NCI-H146 treated with DMSO at 0.1 percent for 48 hours (cell line): ENCODE results near the gene SEC14L3.

Experiments used
- DNase-seq: peaks from one replicate; lab custom pipeline; 2025; ENCODE audit not compliant: unreplicated experiment; lab: John Stamatoyannopoulos, UW

The SEC14L3 gene

DNA sequence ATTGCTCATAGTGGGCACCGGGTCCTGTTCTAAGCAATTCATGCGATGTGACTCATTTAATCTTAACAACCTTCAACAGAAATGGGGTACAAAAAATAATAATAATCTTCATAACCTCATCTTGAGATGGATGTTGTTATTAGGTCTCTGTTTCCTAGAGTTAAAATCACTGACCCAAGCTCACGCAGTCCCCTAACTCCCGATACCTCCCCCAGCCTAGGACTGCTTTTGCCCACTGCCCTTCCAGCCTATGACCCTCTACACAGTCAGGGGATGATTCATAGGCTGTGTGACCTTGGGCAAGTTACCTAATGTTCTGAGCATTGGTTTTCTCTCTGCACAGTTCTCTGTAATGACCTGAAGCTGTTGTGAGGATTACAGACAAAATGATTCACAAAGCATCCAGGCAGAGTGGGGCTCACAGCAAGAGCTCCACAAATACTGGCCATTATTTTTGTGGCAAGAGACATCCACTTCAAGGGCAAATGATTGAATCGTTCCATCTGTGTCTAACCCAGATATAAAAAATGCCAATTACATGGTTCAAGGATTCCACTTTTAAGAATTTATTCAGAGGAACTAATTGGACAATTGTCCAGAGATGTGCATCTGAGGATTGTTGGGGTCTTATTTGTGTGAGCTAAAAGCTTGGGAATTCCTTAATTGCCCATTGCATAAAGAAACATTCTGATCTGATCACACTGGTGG lies 26.2 kb downstream of the SEC14L3 start:
- no peak for DNase-seq

GRCh38 chr22:30444632-30445437 lies 27.0 kb downstream of the SEC14L3 start:
- DNase-seq, result peak; percentile 65

GRCh38 chr22:30441088-30441487 lies 30.7 kb downstream of the SEC14L3 start:
- DNase-seq, result no peak

GRCh38 chr22:30439836-30440235 lies 32.0 kb downstream of the SEC14L3 start:
- no peak for DNase-seq

GRCh38 chr22:30439226-30439625 lies 32.6 kb downstream of the SEC14L3 start:
- DNase-seq, result no peak

GRCh38 chr22:30438559-30438958 lies 33.3 kb downstream of the SEC14L3 start:
- DNase-seq, result no peak

DNA sequence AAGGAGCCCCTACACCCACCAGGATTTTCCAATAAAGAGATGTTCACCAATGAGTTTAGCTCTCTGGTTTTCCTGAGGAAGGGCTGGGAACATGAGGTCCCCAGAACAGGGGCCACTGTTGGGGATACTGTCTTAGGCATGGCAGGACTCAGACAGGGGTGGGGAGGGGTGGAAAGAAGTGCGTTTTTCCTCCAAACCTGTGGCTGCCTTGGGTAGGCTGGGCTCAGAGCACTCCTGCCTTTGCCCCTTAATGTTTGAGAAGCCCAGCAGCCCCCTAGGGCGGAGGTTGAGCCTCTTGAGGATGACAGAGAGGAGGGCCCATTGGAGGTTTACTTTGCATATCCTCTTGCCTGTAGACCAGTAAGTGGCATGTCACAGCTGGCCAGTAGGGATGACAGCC lies 35.6 kb downstream of the SEC14L3 start:
- no peak for DNase-seq

- no peak for DNase-seq
Measured at GRCh38 chr22:30435674-30436126, 36.1 kb downstream of the SEC14L3 start.

GRCh38 chr22:30434843-30435242 lies 37.0 kb downstream of the SEC14L3 start:
- no peak for DNase-seq

DNA sequence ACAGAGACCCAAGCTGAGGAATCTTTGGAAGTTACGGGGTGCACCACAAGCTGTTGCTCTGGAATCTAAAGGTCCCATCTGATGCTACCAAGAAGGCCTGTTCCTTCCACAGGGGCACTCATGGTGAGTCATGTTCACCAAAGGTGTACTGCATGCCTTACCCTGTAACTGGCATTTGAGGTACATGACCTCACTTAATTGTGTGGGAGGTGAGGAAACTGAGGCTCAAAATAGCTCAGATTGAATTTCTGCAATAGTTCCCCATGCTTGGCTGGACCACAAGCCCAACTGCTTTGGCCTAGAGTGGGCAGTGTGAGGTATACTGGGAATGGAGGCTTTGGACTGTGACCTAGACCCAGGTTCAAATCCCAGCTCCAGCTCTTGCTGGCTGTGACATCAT lies 38.0 kb downstream of the SEC14L3 start:
- no peak for DNase-seq

DNA sequence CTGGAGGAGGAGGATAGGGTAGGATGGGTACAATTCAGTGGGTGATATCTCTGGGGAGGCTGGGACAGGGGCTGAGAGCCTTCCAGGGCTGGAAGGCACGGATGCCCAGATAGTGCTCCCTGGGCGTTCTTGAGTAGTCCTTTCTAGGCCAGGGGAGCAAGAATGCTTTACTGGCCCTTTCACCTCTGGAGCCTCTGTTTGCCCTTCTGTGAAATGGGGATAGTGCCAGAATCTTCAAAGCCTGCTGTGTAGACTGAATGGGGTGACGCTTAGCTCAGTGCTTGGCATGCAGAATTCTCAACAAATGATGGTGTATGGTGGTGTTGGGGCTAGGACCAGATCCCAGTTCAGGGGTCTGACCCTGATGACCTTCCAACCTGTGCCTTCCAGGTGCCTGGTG lies 38.6 kb downstream of the SEC14L3 start:
- DNase-seq, result no peak

DNA sequence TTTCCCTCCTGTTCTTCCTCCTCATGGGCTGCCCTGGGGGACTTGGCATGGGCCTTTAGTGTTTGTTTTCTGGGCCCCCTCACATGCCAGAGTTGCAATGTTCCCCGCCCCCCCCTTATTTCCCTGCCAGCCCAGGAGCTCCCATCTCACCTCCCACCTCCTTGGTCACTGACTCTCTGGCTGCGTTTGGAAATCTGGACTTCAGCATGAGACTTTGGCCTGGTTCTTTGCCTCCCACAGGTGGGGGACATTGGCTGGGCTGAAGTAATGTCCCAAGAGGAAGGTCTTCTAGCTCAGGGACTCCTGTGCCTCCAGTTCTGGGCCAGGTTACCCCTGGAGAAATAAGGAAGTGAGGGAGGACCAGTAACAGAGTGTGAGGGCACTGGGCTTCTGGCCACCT lies 39.3 kb downstream of the SEC14L3 start:
- DNase-seq, result no peak

DNA sequence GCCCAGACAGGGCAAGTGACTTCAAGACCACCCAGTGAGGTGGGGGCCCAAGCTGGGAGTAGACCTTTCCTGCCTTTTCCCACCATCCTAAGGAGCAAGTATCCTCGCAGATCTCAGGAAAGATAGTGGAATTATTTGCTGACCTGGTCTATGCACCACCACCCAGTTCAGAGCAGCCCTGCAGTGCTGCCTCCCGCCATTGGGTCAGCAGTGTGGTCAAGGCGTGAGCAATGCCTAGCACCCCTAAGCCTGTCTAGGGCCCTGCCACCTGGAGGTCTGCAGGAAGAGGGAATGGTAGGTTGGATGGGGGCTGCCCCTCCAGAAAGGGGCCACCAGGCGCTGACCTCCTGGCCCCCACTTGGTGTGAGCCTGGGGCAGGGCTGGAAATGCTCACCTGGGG lies 39.7 kb downstream of the SEC14L3 start:
- DNase-seq, result no peak

DNA sequence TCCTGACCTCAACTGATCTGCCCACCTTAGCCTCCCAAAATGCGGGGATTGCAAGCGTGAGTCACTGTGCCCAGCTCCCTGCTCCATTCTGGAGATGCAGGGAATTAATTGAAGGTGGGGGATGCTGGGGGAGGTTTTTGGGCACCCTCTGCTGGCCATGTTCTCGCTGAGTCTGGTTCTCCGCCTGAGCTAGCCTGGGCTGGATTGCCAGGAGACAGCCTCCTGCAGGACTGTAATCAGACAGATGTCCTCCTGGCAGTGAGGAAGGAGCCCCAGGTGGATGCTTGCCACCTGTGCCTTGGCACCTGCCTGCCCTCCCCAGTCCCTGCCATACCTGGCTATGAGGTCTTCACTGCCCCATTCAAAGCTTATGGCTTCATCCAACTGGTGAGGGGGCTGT lies 40.9 kb downstream of the SEC14L3 start:
- no peak for DNase-seq

GRCh38 chr22:30429887-30430286 lies 41.9 kb downstream of the SEC14L3 start:
- no peak for DNase-seq

GRCh38 chr22:30427871-30428270 lies 43.9 kb downstream of the SEC14L3 start:
- no peak for DNase-seq

DNA sequence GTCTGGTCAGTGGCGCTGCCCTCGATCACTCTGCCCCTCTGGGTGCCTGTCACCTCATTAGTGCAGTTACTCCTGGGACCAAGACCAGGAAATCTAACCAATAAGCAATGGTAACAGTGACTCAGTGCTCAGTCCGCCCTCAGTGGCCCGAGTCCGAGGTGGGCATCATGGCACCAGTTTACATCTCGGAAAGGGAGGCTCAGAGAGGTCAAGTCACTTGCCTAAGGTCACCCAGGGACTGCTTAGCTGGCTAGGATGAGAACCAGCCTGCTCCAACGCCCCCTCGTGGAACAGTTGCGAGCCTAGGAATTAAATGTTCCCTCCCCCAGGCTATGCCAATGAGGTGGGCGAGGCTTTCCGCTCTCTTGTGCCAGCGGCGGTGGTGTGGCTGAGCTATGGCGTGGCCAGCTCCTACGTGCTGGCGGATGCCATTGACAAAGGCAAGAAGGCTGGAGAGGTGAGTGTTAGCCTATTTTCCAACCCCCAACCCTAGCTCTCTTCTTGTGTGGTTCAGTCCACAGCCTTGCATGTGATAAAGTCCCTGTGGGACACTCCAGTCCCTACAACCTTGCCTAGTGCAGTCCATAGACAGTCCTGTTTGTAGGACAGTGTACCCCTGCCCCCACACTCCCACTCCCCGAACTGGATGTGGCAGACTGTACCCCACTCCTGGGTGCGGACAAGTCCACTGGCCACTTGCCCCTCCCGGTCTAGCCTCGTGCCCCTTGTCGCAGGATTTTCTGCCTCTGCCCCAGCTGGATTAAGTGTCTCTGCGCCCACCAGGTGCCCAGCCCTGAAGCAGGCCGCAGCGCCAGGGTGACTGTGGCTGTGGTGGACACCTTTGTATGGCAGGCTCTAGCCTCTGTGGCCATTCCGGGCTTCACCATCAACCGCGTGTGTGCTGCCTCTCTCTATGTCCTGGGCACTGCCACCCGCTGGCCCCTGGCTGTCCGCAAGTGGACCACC lies 45.1 kb downstream of the SEC14L3 start:
- DNase-seq, result peak; percentile 2

- DNase-seq, result peak; percentile 46
Measured at GRCh38 chr22:30425616-30426387, 46.0 kb downstream of the SEC14L3 start, which contains the start of gene MTFP1. Gene MTFP1, plus strand, starts transcription at chr22:30425768. Its CDS starts 112 bp downstream, at chr22:30425880.

DNA sequence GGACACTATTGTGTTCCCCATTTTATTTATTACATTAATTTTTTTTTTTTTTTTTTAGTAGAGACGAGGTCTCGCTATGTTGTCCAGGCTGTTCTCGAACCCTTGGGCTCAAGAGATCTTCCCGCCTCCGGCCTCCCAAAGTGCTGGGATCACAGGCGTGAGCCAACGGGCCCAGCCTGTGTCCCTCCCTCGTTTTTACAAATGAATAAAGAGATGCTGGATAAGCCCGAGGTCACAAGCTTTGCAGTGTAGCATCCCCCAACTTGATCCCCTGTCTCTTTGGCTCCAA lies 46.5 kb downstream of the SEC14L3 start:
- no peak for DNase-seq

DNA sequence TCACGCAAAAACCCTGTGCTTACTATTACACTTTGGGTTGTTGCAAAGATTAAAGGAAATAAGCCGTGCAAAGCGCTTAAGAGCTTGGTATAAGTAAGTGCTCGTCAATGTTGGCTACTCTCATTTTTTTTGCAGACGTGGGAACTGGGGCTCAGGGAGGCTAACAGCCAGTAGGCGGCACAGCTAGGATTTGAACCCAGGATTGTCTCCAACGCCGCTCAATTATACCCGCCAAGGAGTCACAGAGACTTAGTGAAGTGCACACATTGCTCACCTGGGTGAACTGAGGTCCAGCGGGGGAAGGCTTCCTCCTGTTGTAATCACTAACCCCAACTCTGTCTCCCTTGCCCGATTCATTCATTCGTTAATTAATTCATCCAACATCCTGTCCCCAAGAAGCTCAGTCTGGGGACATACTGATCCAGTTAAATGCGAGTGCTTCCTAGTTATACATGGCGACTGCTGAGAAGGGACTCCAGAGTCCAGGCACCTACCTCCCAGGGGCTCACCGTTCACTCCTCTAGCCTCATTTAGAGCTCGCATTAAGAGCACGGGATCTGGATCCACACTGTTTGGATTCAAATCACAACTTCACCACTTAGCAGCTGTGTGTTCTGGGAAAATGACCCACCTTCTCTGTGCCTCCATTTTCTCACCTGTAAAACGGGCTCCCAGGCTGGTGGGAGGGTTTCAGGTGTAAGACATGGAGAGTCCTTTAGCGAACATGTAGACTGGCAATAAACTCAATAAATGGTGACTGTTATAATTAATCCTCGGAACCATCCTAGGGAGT lies 47.1 kb downstream of the SEC14L3 start:
- no peak for DNase-seq
